ENCODE measurements around the gene SLC2A14. TPM values are rescaled to one million over a fixed set of nuclear protein-coding genes. Genes with fewer than 3 reads are reported as not detected.
"Not testable (repeated sequence)": the region's sequence is repeated elsewhere in the genome, so short reads cannot be mapped to it uniquely, and the experiment has no call there.

Gene SLC2A14
- total RNA-seq, 2 donors from 2014 or later = 10.7 TPM; not detected in 1

- no peak overlapping the region for H3K4me3 ChIP-seq
- no peaks in the 10 kb centered on the region for H3K27me3 ChIP-seq (replicated peaks; ENCODE audit: insufficient read depth)
- no peak for DNase-seq (ENCODE audit: low spot score)
- no peaks in the 10 kb centered on the region for H3K4me1 ChIP-seq (replicated peaks)
- WGBS = 25% methylated on average over 4 of the region's 4 CpGs
- no peaks in the 10 kb centered on the region for H3K9me3 ChIP-seq
- intact Hi-C loops (cut with DNase I) = no loop called here
- no peak overlapping the region for H3K27ac ChIP-seq
- TF ChIP-seq POLR2A (IDR thresholded peaks at IDR 0.05) (no peak), POLR2AphosphoS5 (IDR thresholded peaks at IDR 0.05) (no peak)
- TF ChIP-seq, protein P1, sequence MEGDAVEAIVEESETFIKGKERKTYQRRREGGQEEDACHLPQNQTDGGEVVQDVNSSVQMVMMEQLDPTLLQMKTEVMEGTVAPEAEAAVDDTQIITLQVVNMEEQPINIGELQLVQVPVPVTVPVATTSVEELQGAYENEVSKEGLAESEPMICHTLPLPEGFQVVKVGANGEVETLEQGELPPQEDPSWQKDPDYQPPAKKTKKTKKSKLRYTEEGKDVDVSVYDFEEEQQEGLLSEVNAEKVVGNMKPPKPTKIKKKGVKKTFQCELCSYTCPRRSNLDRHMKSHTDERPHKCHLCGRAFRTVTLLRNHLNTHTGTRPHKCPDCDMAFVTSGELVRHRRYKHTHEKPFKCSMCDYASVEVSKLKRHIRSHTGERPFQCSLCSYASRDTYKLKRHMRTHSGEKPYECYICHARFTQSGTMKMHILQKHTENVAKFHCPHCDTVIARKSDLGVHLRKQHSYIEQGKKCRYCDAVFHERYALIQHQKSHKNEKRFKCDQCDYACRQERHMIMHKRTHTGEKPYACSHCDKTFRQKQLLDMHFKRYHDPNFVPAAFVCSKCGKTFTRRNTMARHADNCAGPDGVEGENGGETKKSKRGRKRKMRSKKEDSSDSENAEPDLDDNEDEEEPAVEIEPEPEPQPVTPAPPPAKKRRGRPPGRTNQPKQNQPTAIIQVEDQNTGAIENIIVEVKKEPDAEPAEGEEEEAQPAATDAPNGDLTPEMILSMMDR (IDR thresholded peaks at IDR 0.05) = no peak
- H3K36me3 ChIP-seq = no peaks in the 10 kb centered on the region
Measured at GRCh38 chr12:7788294-7788660, 84.4 kb downstream of the SLC2A14 start.

GRCh38 chr12:7787574-7788293 lies 85.0 kb downstream of the SLC2A14 start:
- no peak overlapping the region for H3K4me3 ChIP-seq
- intact Hi-C loops (cut with DNase I) = no loop called here
- 37% methylated on average over 13 of the region's 13 CpGs for WGBS
- H3K27me3 ChIP-seq (replicated peaks; ENCODE audit: insufficient read depth) = no peaks in the 10 kb centered on the region
- TF ChIP-seq POLR2AphosphoS5 (IDR thresholded peaks at IDR 0.05) (no peak), POLR2A (IDR thresholded peaks at IDR 0.05) (no peak)
- TF ChIP-seq, protein P1 (IDR thresholded peaks at IDR 0.05) = no peak
- no peaks in the 10 kb centered on the region for H3K36me3 ChIP-seq
- no peaks in the 10 kb centered on the region for H3K9me3 ChIP-seq
- DNase-seq (ENCODE audit: low spot score) = no peak
- no peak overlapping the region for H3K27ac ChIP-seq
- H3K4me1 ChIP-seq (replicated peaks) = no peaks in the 10 kb centered on the region

DNA sequence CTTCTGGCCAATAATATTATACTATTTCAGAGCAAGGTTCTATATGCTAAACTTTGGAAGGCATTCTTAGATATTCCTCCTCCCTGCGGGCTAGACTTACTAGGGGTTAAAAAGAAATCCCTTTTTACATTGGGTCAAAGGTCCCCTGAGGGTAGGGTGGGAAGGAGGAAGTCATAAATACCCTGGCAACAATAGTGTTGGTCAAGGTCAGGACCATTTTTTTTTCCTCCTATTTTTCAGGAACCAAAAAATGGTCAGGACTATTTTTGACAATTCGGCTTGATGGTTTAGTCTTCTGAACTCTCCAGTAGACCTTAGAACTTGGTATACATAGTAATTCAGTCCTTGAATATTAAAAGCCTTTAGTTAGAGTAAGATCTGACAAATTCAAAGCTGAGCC lies 88.0 kb downstream of the SLC2A14 start:
- intact Hi-C loops (cut with DNase I) = no loop called here
- no peak overlapping the region for H3K4me3 ChIP-seq
- DNase-seq (ENCODE audit: low spot score) = no peak
- H3K27me3 ChIP-seq (replicated peaks; ENCODE audit: insufficient read depth) = no peaks in the 10 kb centered on the region
- H3K27ac ChIP-seq = no peak overlapping the region
- H3K4me1 ChIP-seq (replicated peaks) = no peaks in the 10 kb centered on the region
- TF ChIP-seq POLR2AphosphoS5 (IDR thresholded peaks at IDR 0.05) (no peak), POLR2A (IDR thresholded peaks at IDR 0.05) (no peak)
- TF ChIP-seq, protein P1 (IDR thresholded peaks at IDR 0.05) = no peak
- 44% methylated on average over 2 of the region's 2 CpGs for WGBS
- H3K9me3 ChIP-seq = no peaks in the 10 kb centered on the region
- no peaks in the 10 kb centered on the region for H3K36me3 ChIP-seq

DNA sequence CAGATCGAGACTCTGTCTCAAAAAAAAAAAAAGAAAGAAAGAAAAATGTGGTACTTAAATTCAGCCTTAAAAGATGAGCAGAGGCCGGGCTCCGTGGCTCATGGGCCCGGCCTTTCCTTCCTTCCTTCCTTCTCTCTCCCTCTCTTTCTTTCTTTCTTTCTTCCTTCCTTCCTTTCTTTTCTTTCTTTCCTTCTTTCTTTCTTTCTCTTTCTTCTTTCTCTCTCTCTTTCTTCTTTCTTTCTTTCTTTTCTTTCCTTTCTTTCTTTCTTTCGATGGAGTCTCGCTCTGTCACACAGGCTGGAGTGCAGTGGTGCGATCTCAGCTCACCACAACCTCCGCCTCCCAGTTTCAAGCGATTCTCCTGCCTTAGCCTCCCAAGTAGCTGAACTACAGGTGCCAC lies 89.3 kb downstream of the SLC2A14 start:
- 90% methylated on average over 9 of the region's 9 CpGs for WGBS
- intact Hi-C loops (cut with DNase I); DNase-seq (ENCODE audit: low spot score); H3K27me3 ChIP-seq (replicated peaks; ENCODE audit: insufficient read depth); H3K27ac ChIP-seq; H3K9me3 ChIP-seq; H3K4me3 ChIP-seq; H3K4me1 ChIP-seq (replicated peaks); H3K36me3 ChIP-seq: not testable (repeated sequence)

DNA sequence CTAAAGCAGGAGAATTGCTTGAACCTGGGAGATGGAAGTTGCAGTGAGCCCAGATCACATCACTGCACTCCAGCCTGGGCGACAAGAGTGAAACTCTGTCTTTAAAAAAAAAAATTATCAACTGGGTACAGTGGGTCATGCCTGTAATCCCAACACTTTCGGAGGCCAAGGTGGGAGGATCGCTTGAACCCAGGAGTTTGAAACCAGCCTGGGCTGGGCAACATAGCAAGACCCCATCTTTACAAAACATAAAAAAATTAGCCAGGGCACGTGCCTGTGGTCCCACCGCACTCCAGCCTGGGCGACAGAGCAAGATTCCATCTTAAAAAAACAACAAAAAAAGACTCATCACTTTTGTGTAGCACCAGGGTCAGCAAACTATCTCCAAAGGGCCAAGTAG lies 90.7 kb downstream of the SLC2A14 start:
- H3K9me3 ChIP-seq = no peaks in the 10 kb centered on the region
- 85% methylated on average over 6 of the region's 6 CpGs for WGBS
- TF ChIP-seq, protein P1 (IDR thresholded peaks at IDR 0.05) = no peak
- TF ChIP-seq POLR2AphosphoS5 (IDR thresholded peaks at IDR 0.05) (no peak), POLR2A (IDR thresholded peaks at IDR 0.05) (no peak)
- no peak overlapping the region for H3K27ac ChIP-seq
- no peak for DNase-seq (ENCODE audit: low spot score)
- intact Hi-C loops (cut with DNase I) = no loop called here
- H3K4me3 ChIP-seq = no peak overlapping the region
- no peaks in the 10 kb centered on the region for H3K27me3 ChIP-seq (replicated peaks; ENCODE audit: insufficient read depth)
- H3K4me1 ChIP-seq (replicated peaks) = no peaks in the 10 kb centered on the region
- no peaks in the 10 kb centered on the region for H3K36me3 ChIP-seq
